ENCODE measurements around the gene ACBD5.

The ACBD5 gene

DNA sequence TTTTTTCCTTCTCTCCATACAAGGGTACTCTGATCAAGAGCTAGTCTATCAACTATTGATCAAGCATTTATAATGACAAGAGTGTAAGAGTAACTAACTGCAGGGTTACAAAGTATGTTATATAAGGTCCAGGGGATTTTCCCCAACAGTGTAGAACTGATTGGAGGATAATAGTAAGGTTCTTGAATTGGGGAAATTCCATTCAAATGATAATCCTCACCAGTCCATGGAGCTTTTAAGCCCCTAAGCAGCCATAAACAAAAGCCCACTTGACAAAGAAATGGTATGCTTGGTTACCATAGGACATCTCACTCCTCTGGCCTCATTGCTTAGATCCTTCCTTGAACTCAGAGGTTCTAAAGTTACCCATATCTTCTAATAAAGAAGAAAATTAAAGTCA lies 94.7 kb downstream of the ACBD5 start:
- DNase-seq = no peak

All from hematopoietic multipotent progenitor cell treated with erythropoietin and hydrocortisone succinate and interleukin-3 and kit ligand, for 6 days (in vitro differentiated cells).